H1 (cell line): ENCODE data around the gene TXNRD2. TPM values are rescaled to one million over a fixed set of nuclear protein-coding genes. Genes with fewer than 3 reads are reported as not detected.

ENCODE experiments used
- CTCF ChIA-PET: fragments of 300-600 bp; sonication (Branson Sonifier 250); formaldehyde crosslinking; loops from one replicate; lab custom pipeline; 2021; ENCODE audit not compliant: partially characterized antibody; lab: Charles Lee
- POLR2A ChIA-PET: fragments of 300-600 bp; sonication (Branson Sonifier 250); formaldehyde crosslinking; loops from one replicate; lab custom pipeline; 2021; ENCODE audit warnings: inconsistent platforms; ENCODE audit not compliant: partially characterized antibody; lab: Charles Lee
- DNase-seq, 2 experiments: peaks; one replicate each; pipeline versions ENCODE4 v3.0.0 to v3.0.0-alpha.2; 2010 to 2022; ENCODE audit warnings: low spot score in 2 of 2, low read depth in 1 of 2, mixed read lengths in 1 of 2
- FAIRE-seq: peaks from 2 replicates; lab custom pipeline; 2011; peaks lifted over from hg19 to GRCh38; lab: Jason Lieb, UNC
- H2AFZ ChIP-seq: 2 replicates; pipeline ENCODE4 v1.8.1; 2012; ENCODE audit warnings: low read length, inconsistent platforms
- H2AK5ac ChIP-seq: 2 replicates; pipeline ENCODE4 v1.6.1; 2013; ENCODE audit warnings: low read depth, low read length
- H2BK120ac ChIP-seq: replicated peaks from 2 replicates; pipeline ENCODE3; 2013; ENCODE audit warnings: low read depth, low read length, inconsistent platforms
- H2BK12ac ChIP-seq: 2 replicates; pipeline ENCODE4 v1.6.1; 2013; ENCODE audit warnings: low read depth, low read length
- H2BK15ac ChIP-seq: 2 replicates; pipeline ENCODE4 v1.6.1; 2013; ENCODE audit warnings: low read length
- H2BK20ac ChIP-seq: 2 replicates; pipeline ENCODE4 v1.6.1; 2013; ENCODE audit warnings: low read length
- H2BK5ac ChIP-seq: 2 replicates; pipeline ENCODE4 v1.6.1; 2013; ENCODE audit warnings: low read depth, low read length
- H3K14ac ChIP-seq: 2 replicates; pipeline ENCODE4 v1.6.1; 2013; ENCODE audit warnings: inconsistent platforms; ENCODE audit not compliant: insufficient read length
- H3K18ac ChIP-seq: 2 replicates; pipeline ENCODE4 v1.6.1; 2013; ENCODE audit warnings: low read length; ENCODE audit errors: extremely low read depth
- H3K23ac ChIP-seq: 2 replicates; pipeline ENCODE4 v1.6.1; 2013; ENCODE audit warnings: inconsistent platforms; ENCODE audit not compliant: insufficient read length
- H3K23me2 ChIP-seq: 2 replicates; pipeline ENCODE4 v1.6.1; 2013; ENCODE audit warnings: low read depth, low read length
- H3K27ac ChIP-seq: 2 replicates; pipeline ENCODE4 v1.6.1; 2011; ENCODE audit warnings: low read depth, low read length, inconsistent platforms
- H3K27me3 ChIP-seq, 4 experiments: replicated peaks in 1 of 4; 1 replicate in 1 of 4; 2 replicates in 3 of 4; pipeline versions ENCODE4 v1.6.1 to v1.8.1; 2011 to 2013; ENCODE audit warnings: low read length in 3 of 4, mild to moderate bottlenecking in 3 of 4, inconsistent platforms in 2 of 4, mixed read lengths in 2 of 4, moderate library complexity in 1 of 4; ENCODE audit not compliant: control insufficient read depth in 3 of 4, insufficient read depth in 3 of 4; ENCODE audit errors: extremely low read depth in 1 of 4
- H3K36me3 ChIP-seq, 4 experiments: 2 replicates each; pipeline versions ENCODE4 v1.6.1 to v1.8.1; 2011 to 2013; ENCODE audit warnings: mild to moderate bottlenecking in 4 of 4, low read length in 3 of 4, moderate library complexity in 2 of 4, control low read depth in 1 of 4, inconsistent platforms in 1 of 4; ENCODE audit not compliant: insufficient read depth in 4 of 4, control insufficient read depth in 2 of 4
- H3K4ac ChIP-seq: replicated peaks from 2 replicates; pipeline ENCODE3; 2013; ENCODE audit warnings: low read length, low read depth, mixed read lengths, inconsistent platforms; ENCODE audit not compliant: insufficient read length
- H3K4me1 ChIP-seq, 4 experiments: replicated peaks in 1 of 4; 1 replicate in 1 of 4; 2 replicates in 3 of 4; pipeline versions ENCODE4 v1.6.1 to v1.8.1; 2011 to 2013; ENCODE audit warnings: low read length in 3 of 4, inconsistent platforms in 2 of 4, mixed read lengths in 1 of 4; ENCODE audit not compliant: insufficient read depth in 4 of 4, control insufficient read depth in 3 of 4
- H3K4me2 ChIP-seq, 2 experiments: 2 replicates each; pipeline versions ENCODE4 v1.6.1 to v1.8.1; 2011 to 2013; ENCODE audit warnings: low read depth in 2 of 2, low read length in 2 of 2, control low read depth in 1 of 2, inconsistent platforms in 1 of 2, mild to moderate bottlenecking in 1 of 2; ENCODE audit not compliant: insufficient read depth in 1 of 2
- H3K4me3 ChIP-seq, 4 experiments: fragments of 200-600, 300-600 bp in 1 of 4; sonication (generic), shearing (Covaris generic), sonication (Bioruptor Twin) in 1 of 4; 2 replicates each; pipeline versions ENCODE4 v1.5.1 to v1.8.1; 2011 to 2016; ENCODE audit warnings: low read length in 4 of 4, low read depth in 3 of 4, control low read depth in 2 of 4, inconsistent platforms in 2 of 4, mild to moderate bottlenecking in 2 of 4, mixed read lengths in 1 of 4, moderate library complexity in 1 of 4; ENCODE audit not compliant: insufficient read depth in 2 of 4; ENCODE audit errors: extremely low read depth in 1 of 4
- H3K56ac ChIP-seq: replicated peaks from 2 replicates; pipeline ENCODE3; 2013; ENCODE audit warnings: low read depth, mild to moderate bottlenecking, mixed read lengths, low read length, inconsistent platforms; ENCODE audit not compliant: insufficient read length
- H3K79me1 ChIP-seq: 2 replicates; pipeline ENCODE4 v1.6.1; 2013; ENCODE audit warnings: low read depth, low read length, control low read depth
- H3K79me2 ChIP-seq, 2 experiments: 2 replicates each; pipeline versions ENCODE4 v1.6.1 to v1.8.1; 2012 to 2013; ENCODE audit warnings: low read length in 2 of 2, mild to moderate bottlenecking in 2 of 2, inconsistent platforms in 1 of 2; ENCODE audit not compliant: insufficient read depth in 2 of 2, control insufficient read depth in 1 of 2
- H3K9ac ChIP-seq, 4 experiments: replicated peaks in 1 of 4; 1 replicate in 1 of 4; 2 replicates in 3 of 4; pipeline versions ENCODE4 v1.6.1 to v1.8.1; 2011 to 2013; ENCODE audit warnings: low read depth in 3 of 4, low read length in 3 of 4, control low read depth in 2 of 4, mild to moderate bottlenecking in 2 of 4, moderate library complexity in 2 of 4, inconsistent platforms in 1 of 4; ENCODE audit errors: extremely low read depth in 1 of 4
- H3K9me3 ChIP-seq, 2 experiments: 2 replicates each; pipeline versions ENCODE4 v1.6.1 to v1.8.1; 2012 to 2013; ENCODE audit warnings: mild to moderate bottlenecking in 2 of 2, moderate library complexity in 2 of 2, control low read depth in 1 of 2, inconsistent platforms in 1 of 2, low read depth in 1 of 2, low read length in 1 of 2, mixed read lengths in 1 of 2; ENCODE audit not compliant: insufficient read depth in 2 of 2
- H4K20me1 ChIP-seq, 2 experiments: replicated peaks in 1 of 2; 2 replicates each; pipeline versions ENCODE3 to v1.8.1; 2011 to 2013; ENCODE audit warnings: inconsistent platforms in 2 of 2, low read length in 2 of 2, mild to moderate bottlenecking in 1 of 2; ENCODE audit not compliant: insufficient read depth in 2 of 2, control insufficient read depth in 1 of 2
- H4K5ac ChIP-seq: 2 replicates; pipeline ENCODE4 v1.6.1; 2013; ENCODE audit warnings: low read length, low read depth, mixed read lengths, inconsistent platforms; ENCODE audit not compliant: insufficient read length
- H4K8ac ChIP-seq: 2 replicates; pipeline ENCODE4 v1.8.0; 2013; ENCODE audit warnings: mild to moderate bottlenecking, moderate library complexity, low read length, inconsistent platforms; ENCODE audit not compliant: insufficient read depth; ENCODE audit errors: extremely low read depth
- H4K91ac ChIP-seq: replicated peaks from 2 replicates; pipeline ENCODE3; 2013; ENCODE audit warnings: low read length, mixed read lengths, inconsistent platforms; ENCODE audit not compliant: insufficient read length
- BRCA1 ChIP-seq: IDR thresholded peaks from 2 replicates; pipeline ENCODE4 v1.6.1; 2012; ENCODE audit warnings: low read depth, low read length, improper control_type of control experiment
- CTBP2 ChIP-seq: IDR thresholded peaks from 2 replicates; pipeline ENCODE4 v1.7.0; 2011; ENCODE audit warnings: borderline replicate concordance, mild to moderate bottlenecking, moderate library complexity, mixed read lengths, low read length; ENCODE audit not compliant: insufficient read depth, insufficient read length
- SP1 ChIP-seq: IDR thresholded peaks from 2 replicates; pipeline ENCODE4 v1.6.1; 2011; ENCODE audit warnings: low read depth, low read length
- WGBS, 2 experiments: shearing (Covaris generic) in 1 of 2; methylation state at CpG; one replicate each; pipeline versions ENCODE4 v1.1.6 to v1.1.7; 2013 to 2015; ENCODE audit warnings: low lambda C conversion rate in 2 of 2, mixed read lengths in 2 of 2, inconsistent platforms in 1 of 2, low coverage in 1 of 2, missing lambda C conversion rate in 1 of 2; ENCODE audit not compliant: insufficient replicate concordance in 2 of 2, insufficient coverage in 1 of 2, insufficient read length in 1 of 2; ENCODE audit errors: extremely low coverage in 1 of 2, missing lambda C conversion rate in 1 of 2; 5-methylcytosine and 5-hydroxymethylcytosine counted together
- polyA plus RNA-seq, 7 experiments: library from polyadenylated mRNA; depleted of rRNA in 3 of 7; stranded (reverse) in 5 of 7; unstranded in 2 of 7; fragments of >200 nt in 5 of 7; fragments of 200-250 nt in 2 of 7; gene quantifications; 1 replicate in 5 of 7; 2 replicates in 1 of 7; 4 replicates in 1 of 7; pipeline versions ENCODE4 v1.2.1 to v1.2.3, GENCODE V29; 2011 to 2013; ENCODE audit warnings: missing spikeins in 2 of 7, mixed read lengths in 2 of 7
- total RNA-seq: library from RNA; stranded (reverse); fragmentation: NEBNext Ultra II Directional; extraction: Animal tissue kit (Norgen Biotek cat#: 25700); gene quantifications from 2 replicates; pipeline ENCODE4 v1.2.1, GENCODE V29; 2021

TXNRD2 gene
- total and polyA plus RNA-seq, 2 of the 8 experiments (the other 6 are each of a cell fraction or from before 2014, with no cell fraction given): 14.8 to 21.9 TPM

GRCh38 chr22:19859861-19860510 lies 81.6 kb downstream of the TXNRD2 start:
- CTCF ChIA-PET: interaction anchor here (1.5 kb wide), 1 partner anchor 10 kb away, joined by 4 read pairs; no protein-coding TSS in a partner anchor
- Histone ChIP-seq H3K18ac (no peak overlapping the region), H4K5ac (no peak overlapping the region), H4K91ac (no peak overlapping the region), H3K79me1 (peaks cover 2% of the 10 kb centered on the region; the same call in 1 of the 2 replicates), H2AFZ (no peak overlapping the region), H2AK5ac (no peak overlapping the region), H4K8ac (no peak overlapping the region)
- no peak for DNase-seq
- WGBS, 2 experiments: 88% methylated on average over 8 of the region's 8 CpGs; no CpG with 5 or more reads in 1 of the 2 experiments
- POLR2A ChIA-PET: no interaction called here
- TF ChIP-seq CTBP2 (no peak), SP1 (no peak), BRCA1 (no peak)
- TF ChIP-seq, all 59 proteins: peak for 0
- H4K20me1 ChIP-seq: no peaks in the 10 kb centered on the region
- H2BK20ac ChIP-seq: no peak overlapping the region
- no peak overlapping the region for H2BK5ac ChIP-seq
- H2BK12ac ChIP-seq: no peak overlapping the region
- H3K27ac ChIP-seq: no peak overlapping the region
- no peak overlapping the region for H3K56ac ChIP-seq
- H3K23me2 ChIP-seq: peaks cover 8% of the 10 kb centered on the region; the same call in 1 of the 2 replicates
- H3K4me1 ChIP-seq: peaks cover 0 to 8% (median 4%) of the 10 kb centered on the region in 4 experiments; a peak in 5 of 7 replicates
- no peak overlapping the region for H3K4me2 ChIP-seq
- no peaks in the 10 kb centered on the region for H3K9me3 ChIP-seq
- H2BK120ac ChIP-seq: no peak overlapping the region
- H3K27me3 ChIP-seq: no peaks in the 10 kb centered on the region
- H3K36me3 ChIP-seq: no peaks in the 10 kb centered on the region
- H3K23ac ChIP-seq: no peak overlapping the region
- peaks cover 0 to 4% of the 10 kb centered on the region in 2 experiments; a peak in 1 of 4 replicates for H3K79me2 ChIP-seq
- H3K4me3 ChIP-seq: no peak overlapping the region
- H3K9ac ChIP-seq: no peak overlapping the region
- H3K4ac ChIP-seq: no peak overlapping the region
- H2BK15ac ChIP-seq: no peak overlapping the region
- no peak for FAIRE-seq
- no peak overlapping the region for H3K14ac ChIP-seq
